H1 (cell line): Measurements from ENCODE around the gene SEMA3B. TPM values are rescaled to one million over a fixed set of nuclear protein-coding genes. Genes with fewer than 3 reads are reported as not detected.

Source experiments
- CTCF ChIA-PET: fragments of 300-600 bp; sonication (Branson Sonifier 250); formaldehyde crosslinking; loops from one replicate; lab custom pipeline; 2021; ENCODE audit not compliant: partially characterized antibody; lab: Charles Lee
- POLR2A ChIA-PET: fragments of 300-600 bp; sonication (Branson Sonifier 250); formaldehyde crosslinking; loops from one replicate; lab custom pipeline; 2021; ENCODE audit warnings: inconsistent platforms; ENCODE audit not compliant: partially characterized antibody; lab: Charles Lee
- DNase-seq, 2 experiments: peaks; one replicate each; pipeline versions ENCODE4 v3.0.0 to v3.0.0-alpha.2; 2010 to 2022; ENCODE audit warnings: low spot score in 2 of 2, low read depth in 1 of 2, mixed read lengths in 1 of 2
- FAIRE-seq: peaks from 2 replicates; lab custom pipeline; 2011; peaks lifted over from hg19 to GRCh38; lab: Jason Lieb, UNC
- H2AFZ ChIP-seq: 2 replicates; pipeline ENCODE4 v1.8.1; 2012; ENCODE audit warnings: low read length, inconsistent platforms
- H2AK5ac ChIP-seq: 2 replicates; pipeline ENCODE4 v1.6.1; 2013; ENCODE audit warnings: low read depth, low read length
- H2BK120ac ChIP-seq: replicated peaks from 2 replicates; pipeline ENCODE3; 2013; ENCODE audit warnings: low read depth, low read length, inconsistent platforms
- H2BK12ac ChIP-seq: 2 replicates; pipeline ENCODE4 v1.6.1; 2013; ENCODE audit warnings: low read depth, low read length
- H2BK15ac ChIP-seq: 2 replicates; pipeline ENCODE4 v1.6.1; 2013; ENCODE audit warnings: low read length
- H2BK20ac ChIP-seq: 2 replicates; pipeline ENCODE4 v1.6.1; 2013; ENCODE audit warnings: low read length
- H2BK5ac ChIP-seq: 2 replicates; pipeline ENCODE4 v1.6.1; 2013; ENCODE audit warnings: low read depth, low read length
- H3K14ac ChIP-seq: 2 replicates; pipeline ENCODE4 v1.6.1; 2013; ENCODE audit warnings: inconsistent platforms; ENCODE audit not compliant: insufficient read length
- H3K18ac ChIP-seq: 2 replicates; pipeline ENCODE4 v1.6.1; 2013; ENCODE audit warnings: low read length; ENCODE audit errors: extremely low read depth
- H3K23ac ChIP-seq: 2 replicates; pipeline ENCODE4 v1.6.1; 2013; ENCODE audit warnings: inconsistent platforms; ENCODE audit not compliant: insufficient read length
- H3K23me2 ChIP-seq: 2 replicates; pipeline ENCODE4 v1.6.1; 2013; ENCODE audit warnings: low read depth, low read length
- H3K27ac ChIP-seq: 2 replicates; pipeline ENCODE4 v1.6.1; 2011; ENCODE audit warnings: low read depth, low read length, inconsistent platforms
- H3K27me3 ChIP-seq, 4 experiments: replicated peaks in 1 of 4; 1 replicate in 1 of 4; 2 replicates in 3 of 4; pipeline versions ENCODE4 v1.6.1 to v1.8.1; 2011 to 2013; ENCODE audit warnings: low read length in 3 of 4, mild to moderate bottlenecking in 3 of 4, inconsistent platforms in 2 of 4, mixed read lengths in 2 of 4, moderate library complexity in 1 of 4; ENCODE audit not compliant: control insufficient read depth in 3 of 4, insufficient read depth in 3 of 4; ENCODE audit errors: extremely low read depth in 1 of 4
- H3K36me3 ChIP-seq, 4 experiments: 2 replicates each; pipeline versions ENCODE4 v1.6.1 to v1.8.1; 2011 to 2013; ENCODE audit warnings: mild to moderate bottlenecking in 4 of 4, low read length in 3 of 4, moderate library complexity in 2 of 4, control low read depth in 1 of 4, inconsistent platforms in 1 of 4; ENCODE audit not compliant: insufficient read depth in 4 of 4, control insufficient read depth in 2 of 4
- H3K4ac ChIP-seq: replicated peaks from 2 replicates; pipeline ENCODE3; 2013; ENCODE audit warnings: low read length, low read depth, mixed read lengths, inconsistent platforms; ENCODE audit not compliant: insufficient read length
- H3K4me1 ChIP-seq, 4 experiments: replicated peaks in 1 of 4; 1 replicate in 1 of 4; 2 replicates in 3 of 4; pipeline versions ENCODE4 v1.6.1 to v1.8.1; 2011 to 2013; ENCODE audit warnings: low read length in 3 of 4, inconsistent platforms in 2 of 4, mixed read lengths in 1 of 4; ENCODE audit not compliant: insufficient read depth in 4 of 4, control insufficient read depth in 3 of 4
- H3K4me2 ChIP-seq, 2 experiments: 2 replicates each; pipeline versions ENCODE4 v1.6.1 to v1.8.1; 2011 to 2013; ENCODE audit warnings: low read depth in 2 of 2, low read length in 2 of 2, control low read depth in 1 of 2, inconsistent platforms in 1 of 2, mild to moderate bottlenecking in 1 of 2; ENCODE audit not compliant: insufficient read depth in 1 of 2
- H3K4me3 ChIP-seq, 4 experiments: fragments of 200-600, 300-600 bp in 1 of 4; sonication (generic), shearing (Covaris generic), sonication (Bioruptor Twin) in 1 of 4; 2 replicates each; pipeline versions ENCODE4 v1.5.1 to v1.8.1; 2011 to 2016; ENCODE audit warnings: low read length in 4 of 4, low read depth in 3 of 4, control low read depth in 2 of 4, inconsistent platforms in 2 of 4, mild to moderate bottlenecking in 2 of 4, mixed read lengths in 1 of 4, moderate library complexity in 1 of 4; ENCODE audit not compliant: insufficient read depth in 2 of 4; ENCODE audit errors: extremely low read depth in 1 of 4
- H3K56ac ChIP-seq: replicated peaks from 2 replicates; pipeline ENCODE3; 2013; ENCODE audit warnings: low read depth, mild to moderate bottlenecking, mixed read lengths, low read length, inconsistent platforms; ENCODE audit not compliant: insufficient read length
- H3K79me1 ChIP-seq: 2 replicates; pipeline ENCODE4 v1.6.1; 2013; ENCODE audit warnings: low read depth, low read length, control low read depth
- H3K79me2 ChIP-seq, 2 experiments: 2 replicates each; pipeline versions ENCODE4 v1.6.1 to v1.8.1; 2012 to 2013; ENCODE audit warnings: low read length in 2 of 2, mild to moderate bottlenecking in 2 of 2, inconsistent platforms in 1 of 2; ENCODE audit not compliant: insufficient read depth in 2 of 2, control insufficient read depth in 1 of 2
- H3K9ac ChIP-seq, 4 experiments: replicated peaks in 1 of 4; 1 replicate in 1 of 4; 2 replicates in 3 of 4; pipeline versions ENCODE4 v1.6.1 to v1.8.1; 2011 to 2013; ENCODE audit warnings: low read depth in 3 of 4, low read length in 3 of 4, control low read depth in 2 of 4, mild to moderate bottlenecking in 2 of 4, moderate library complexity in 2 of 4, inconsistent platforms in 1 of 4; ENCODE audit errors: extremely low read depth in 1 of 4
- H3K9me3 ChIP-seq, 2 experiments: 2 replicates each; pipeline versions ENCODE4 v1.6.1 to v1.8.1; 2012 to 2013; ENCODE audit warnings: mild to moderate bottlenecking in 2 of 2, moderate library complexity in 2 of 2, control low read depth in 1 of 2, inconsistent platforms in 1 of 2, low read depth in 1 of 2, low read length in 1 of 2, mixed read lengths in 1 of 2; ENCODE audit not compliant: insufficient read depth in 2 of 2
- H4K20me1 ChIP-seq, 2 experiments: replicated peaks in 1 of 2; 2 replicates each; pipeline versions ENCODE3 to v1.8.1; 2011 to 2013; ENCODE audit warnings: inconsistent platforms in 2 of 2, low read length in 2 of 2, mild to moderate bottlenecking in 1 of 2; ENCODE audit not compliant: insufficient read depth in 2 of 2, control insufficient read depth in 1 of 2
- H4K5ac ChIP-seq: 2 replicates; pipeline ENCODE4 v1.6.1; 2013; ENCODE audit warnings: low read length, low read depth, mixed read lengths, inconsistent platforms; ENCODE audit not compliant: insufficient read length
- H4K8ac ChIP-seq: 2 replicates; pipeline ENCODE4 v1.8.0; 2013; ENCODE audit warnings: mild to moderate bottlenecking, moderate library complexity, low read length, inconsistent platforms; ENCODE audit not compliant: insufficient read depth; ENCODE audit errors: extremely low read depth
- H4K91ac ChIP-seq: replicated peaks from 2 replicates; pipeline ENCODE3; 2013; ENCODE audit warnings: low read length, mixed read lengths, inconsistent platforms; ENCODE audit not compliant: insufficient read length
- BCL11A ChIP-seq, 2 experiments: IDR thresholded peaks; one replicate each; pipeline ENCODE4 v1.6.1; 2011; ENCODE audit warnings: low read depth in 2 of 2, low read length in 2 of 2, mild to moderate bottlenecking in 2 of 2
- TAF1 ChIP-seq: IDR thresholded peaks from 2 replicates; pipeline ENCODE4 v1.6.1; 2011; ENCODE audit warnings: mild to moderate bottlenecking, low read depth, low read length
- WGBS, 2 experiments: shearing (Covaris generic) in 1 of 2; methylation state at CpG; one replicate each; pipeline versions ENCODE4 v1.1.6 to v1.1.7; 2013 to 2015; ENCODE audit warnings: low lambda C conversion rate in 2 of 2, mixed read lengths in 2 of 2, inconsistent platforms in 1 of 2, low coverage in 1 of 2, missing lambda C conversion rate in 1 of 2; ENCODE audit not compliant: insufficient replicate concordance in 2 of 2, insufficient coverage in 1 of 2, insufficient read length in 1 of 2; ENCODE audit errors: extremely low coverage in 1 of 2, missing lambda C conversion rate in 1 of 2; 5-methylcytosine and 5-hydroxymethylcytosine counted together
- polyA plus RNA-seq, 7 experiments: library from polyadenylated mRNA; depleted of rRNA in 3 of 7; stranded (reverse) in 5 of 7; unstranded in 2 of 7; fragments of >200 nt in 5 of 7; fragments of 200-250 nt in 2 of 7; gene quantifications; 1 replicate in 5 of 7; 2 replicates in 1 of 7; 4 replicates in 1 of 7; pipeline versions ENCODE4 v1.2.1 to v1.2.3, GENCODE V29; 2011 to 2013; ENCODE audit warnings: missing spikeins in 2 of 7, mixed read lengths in 2 of 7
- total RNA-seq: library from RNA; stranded (reverse); fragmentation: NEBNext Ultra II Directional; extraction: Animal tissue kit (Norgen Biotek cat#: 25700); gene quantifications from 2 replicates; pipeline ENCODE4 v1.2.1, GENCODE V29; 2021

The SEMA3B gene
- total and polyA plus RNA-seq, 2 of the 8 experiments (the other 6 are each of a cell fraction or from before 2014, with no cell fraction given), result 3.0 to 4.7 TPM

DNA sequence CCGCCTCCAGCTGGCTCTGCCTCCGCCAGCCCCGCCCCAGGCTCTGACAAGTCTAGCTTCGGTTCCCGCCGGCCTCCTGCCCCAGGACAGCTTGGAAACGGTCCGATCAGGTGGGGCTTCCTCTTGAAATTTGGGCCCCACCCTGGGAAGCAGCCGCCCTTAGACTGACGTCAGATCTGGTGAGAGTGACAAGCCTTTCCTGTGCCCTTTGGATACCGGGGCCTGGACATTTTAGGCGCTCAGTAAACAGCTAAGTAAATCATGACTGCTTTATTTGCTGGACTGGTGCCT, 30.6 kb downstream of the SEMA3B start:
- Histone ChIP-seq H2BK15ac (no peak overlapping the region), H4K5ac (no peak overlapping the region), H3K27me3 (no peaks in the 10 kb centered on the region; a peak in 1 of 7 replicates), H3K36me3 (no peaks in the 10 kb centered on the region), H3K56ac (no peak overlapping the region), H2AK5ac (no peak overlapping the region), H3K4ac (no peak overlapping the region), H2AFZ (no peak overlapping the region), H2BK120ac (no peak overlapping the region), H2BK5ac (no peak overlapping the region), H2BK12ac (peak overlapping the region; percentile 35; the same call in 1 of the 2 replicates), H3K4me2 (peak overlapping the region; percentile 67 to 76), H3K14ac (no peak overlapping the region), H4K91ac (peak overlapping the region; percentile 7), H3K4me3 (peak overlapping the region in 3 of 4 experiments; percentile 14 to 52 (median 17); a peak in 5 of 8 replicates), H4K8ac (no peak overlapping the region), H3K79me1 (no peaks in the 10 kb centered on the region)
- no peak for FAIRE-seq
- CTCF ChIA-PET, result interaction anchor here (1.1 to 1.7 kb wide), 12 partner anchors 16 to 1090 kb away, joined by 3 to 7 read pairs (median 3); partner anchors contain the start of gene TUSC2
- 7% methylated on average over 12 of the region's 12 CpGs; no CpG with 5 or more reads in 1 of the 2 experiments for WGBS, 2 experiments
- POLR2A ChIA-PET, result interaction anchor here (1.1 to 11.3 kb wide), 7 partner anchors 10 to 61 kb away, joined by 3 to 149 read pairs (median 3); partner anchors contain the start of genes HYAL2 and SEMA3B
- TF ChIP-seq TAF1, result peak; percentile 14; the same call in 1 of the 2 replicates
- TF ChIP-seq BCL11A (IDR thresholded peaks at IDR 0.05; ENCODE audit: low read depth in 2 of 2, low read length in 2 of 2), result no peak
- TF ChIP-seq, all 59 proteins: peak for 1
- H3K27ac ChIP-seq, result 0 out of 2 replicates have a peak overlapping the region, but pooled peaks have one; percentile 22
- no peak overlapping the region for H2BK20ac ChIP-seq
- H3K9me3 ChIP-seq, result no peaks in the 10 kb centered on the region
- no peak for DNase-seq
- no peak overlapping the region for H3K23ac ChIP-seq
- H4K20me1 ChIP-seq, result peaks cover 0 to 2% of the 10 kb centered on the region in 2 experiments
- peaks cover 0 to 26% (median 12%) of the 10 kb centered on the region in 4 experiments; a peak in 6 of 7 replicates for H3K4me1 ChIP-seq
- peak overlapping the region in 2 of 4 experiments; percentile 31 to 45; a peak in 2 of 7 replicates for H3K9ac ChIP-seq
- H3K23me2 ChIP-seq, result peaks cover 5% of the 10 kb centered on the region; the same call in 1 of the 2 replicates
- H3K79me2 ChIP-seq, result no peaks in the 10 kb centered on the region
- H3K18ac ChIP-seq, result peak overlapping the region; percentile 27; the same call in 1 of the 2 replicates
